Dendritic cell treated with granulocyte-macrophage colony-stimulating factor and Interleukin-4, amounts not matched to agents 40 ng/mL and 50 ng/mL, for 4 days (primary cell): ENCODE results near the gene GMCL2.

Experiments used
- H3K27ac Mint-ChIP-seq: one replicate; pipeline ENCODE4 v1.8.0; 2022; ENCODE audit warnings: mild to moderate bottlenecking, mixed read lengths
- H3K27me3 Mint-ChIP-seq: one replicate; pipeline ENCODE4 v1.8.0; 2022; ENCODE audit warnings: mild to moderate bottlenecking, mixed read lengths
- H3K36me3 Mint-ChIP-seq: one replicate; pipeline ENCODE4 v1.8.0; 2022; ENCODE audit warnings: low read depth, mixed read lengths
- H3K4me1 Mint-ChIP-seq: one replicate; pipeline ENCODE4 v1.8.0; 2022; ENCODE audit warnings: low read depth, mixed read lengths
- H3K4me3 Mint-ChIP-seq: one replicate; pipeline ENCODE4 v1.8.0; 2022; ENCODE audit warnings: mild to moderate bottlenecking, moderate library complexity, mixed read lengths
- H3K9me3 Mint-ChIP-seq: one replicate; pipeline ENCODE4 v1.8.0; 2022; ENCODE audit warnings: mixed read lengths
- intact Hi-C: fragments of 100-400 bp; cut with micrococcal nuclease; formaldehyde crosslinking; loops from one replicate; pipeline ENCODE4 v1.15.0; 2022

GMCL2 gene

DNA sequence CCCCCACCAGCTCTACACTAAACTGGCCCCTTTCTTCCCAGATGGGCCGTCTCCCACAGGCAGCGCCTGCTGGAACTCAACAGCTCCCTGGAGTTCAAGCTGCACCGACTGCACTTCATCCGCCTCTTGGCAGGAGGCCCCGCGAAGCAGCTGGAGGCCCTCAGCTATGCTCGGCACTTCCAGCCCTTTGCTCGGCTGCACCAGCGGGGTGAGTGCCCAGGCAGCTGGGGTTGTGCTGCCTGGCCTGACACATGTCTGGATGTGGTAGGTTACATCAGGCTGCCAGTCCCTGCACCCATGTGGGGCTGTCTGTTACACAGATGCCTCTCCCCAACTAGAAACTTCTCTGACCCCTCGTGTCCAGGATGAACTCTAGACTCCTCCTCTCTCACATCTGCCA is 43.3 kb downstream of the GMCL2 start:
- intact Hi-C loops: no loop called here
- H3K27me3 Mint-ChIP-seq: no peaks in the 10 kb centered on the region
- H3K27ac Mint-ChIP-seq: no peak overlapping the region
- no peak overlapping the region for H3K4me3 Mint-ChIP-seq
- H3K4me1 Mint-ChIP-seq: no peaks in the 10 kb centered on the region
- no peaks in the 10 kb centered on the region for H3K9me3 Mint-ChIP-seq
- peaks cover 100% of the 10 kb centered on the region for H3K36me3 Mint-ChIP-seq

DNA sequence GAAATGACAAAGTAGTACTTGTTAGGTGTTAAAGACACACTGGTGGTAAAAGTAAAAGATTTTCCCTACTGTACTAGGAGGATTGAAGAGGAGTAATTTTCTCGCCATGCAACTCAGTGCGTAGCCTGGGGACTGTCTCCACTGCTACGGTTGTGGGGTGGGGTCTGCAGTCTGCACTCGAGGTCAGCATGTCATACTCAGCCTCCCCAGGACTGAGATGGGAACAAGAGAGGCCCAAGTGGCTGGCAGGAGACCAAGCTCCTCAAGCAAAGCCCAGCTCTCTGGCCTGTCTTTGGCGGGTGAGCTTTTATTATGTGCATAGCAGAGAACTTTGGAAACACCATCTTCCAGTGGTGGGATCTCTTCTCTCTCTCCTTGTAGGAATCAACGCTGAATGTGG is 43.9 kb downstream of the GMCL2 start:
- H3K4me1 Mint-ChIP-seq: no peaks in the 10 kb centered on the region
- H3K27ac Mint-ChIP-seq: no peak overlapping the region
- H3K27me3 Mint-ChIP-seq: no peaks in the 10 kb centered on the region

DNA sequence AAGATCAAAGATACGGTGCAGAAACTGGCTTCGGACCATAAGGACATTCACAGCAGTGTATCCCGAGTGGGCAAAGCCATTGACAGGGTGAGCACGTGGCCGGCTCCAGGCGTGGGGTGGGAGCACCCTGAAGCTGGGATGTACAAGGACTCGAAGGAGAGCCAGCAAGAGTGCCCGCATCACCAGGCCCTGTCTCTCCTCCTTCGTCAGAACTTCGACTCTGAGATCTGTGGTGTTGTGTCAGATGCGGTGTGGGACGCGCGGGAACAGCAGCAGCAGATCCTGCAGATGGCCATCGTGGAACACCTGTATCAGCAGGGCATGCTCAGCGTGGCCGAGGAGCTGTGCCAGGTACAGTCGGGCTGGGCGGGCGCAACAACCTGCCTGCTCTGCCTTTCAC is 44.5 kb downstream of the GMCL2 start:
- Mint-ChIP-seq H3K27ac (no peak overlapping the region), H3K4me3 (no peak overlapping the region), H3K9me3 (no peaks in the 10 kb centered on the region), H3K36me3 (peaks cover 100% of the 10 kb centered on the region), H3K27me3 (no peaks in the 10 kb centered on the region), H3K4me1 (no peaks in the 10 kb centered on the region)
- intact Hi-C loops: no loop called here

More for the DNA sequence above, 43.9 kb downstream of the GMCL2 start:
- Mint-ChIP-seq H3K36me3 (peaks cover 100% of the 10 kb centered on the region), H3K4me3 (no peak overlapping the region), H3K9me3 (no peaks in the 10 kb centered on the region)
- intact Hi-C loops: no loop called here

DNA sequence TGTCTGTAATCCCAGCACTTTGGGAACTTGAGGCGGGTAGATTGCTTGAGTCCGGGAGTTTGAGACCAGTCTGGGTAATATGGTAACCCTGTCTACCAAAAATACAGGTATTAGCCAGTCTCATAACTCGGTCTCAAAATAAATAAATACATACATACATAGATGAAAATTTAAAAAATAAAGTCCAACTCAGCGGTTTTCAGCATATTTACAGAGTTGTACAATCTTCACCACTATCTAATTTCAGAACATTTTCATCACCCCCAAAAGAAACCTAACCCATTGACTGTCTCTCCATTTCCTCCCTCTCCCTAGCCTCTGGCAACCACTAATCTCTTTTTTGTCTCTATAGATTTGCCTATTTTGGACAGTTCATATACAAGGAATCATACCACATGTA is 45.6 kb downstream of the GMCL2 start:
- Mint-ChIP-seq H3K4me1 (no peaks in the 10 kb centered on the region), H3K9me3 (no peaks in the 10 kb centered on the region), H3K36me3 (peaks cover 96% of the 10 kb centered on the region), H3K27ac (no peak overlapping the region), H3K4me3 (no peak overlapping the region), H3K27me3 (no peaks in the 10 kb centered on the region)
- intact Hi-C loops: no loop called here

DNA sequence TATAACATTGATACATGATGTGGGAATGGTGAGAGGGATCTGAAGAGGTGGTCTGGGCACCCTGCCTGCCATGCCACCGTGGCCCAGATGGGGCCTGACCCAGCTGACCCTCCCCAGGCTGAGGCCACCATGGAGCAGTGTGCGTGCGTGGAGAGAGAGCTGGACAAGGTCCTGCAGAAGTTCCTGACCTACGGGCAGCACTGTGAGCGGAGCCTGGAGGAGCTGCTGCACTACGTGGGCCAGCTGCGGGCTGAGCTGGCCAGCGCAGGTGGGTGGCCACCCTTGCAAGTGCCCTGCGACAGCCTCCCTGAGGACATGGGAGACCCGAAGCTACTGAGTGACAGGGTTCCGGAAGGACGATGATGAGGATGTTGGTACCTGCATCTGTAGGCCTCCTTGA is 49.2 kb downstream of the GMCL2 start:
- Mint-ChIP-seq H3K4me3 (no peak overlapping the region), H3K27ac (no peak overlapping the region), H3K27me3 (no peaks in the 10 kb centered on the region), H3K36me3 (peaks cover 95% of the 10 kb centered on the region), H3K9me3 (no peaks in the 10 kb centered on the region), H3K4me1 (no peaks in the 10 kb centered on the region)
- intact Hi-C loops: no loop called here

DNA sequence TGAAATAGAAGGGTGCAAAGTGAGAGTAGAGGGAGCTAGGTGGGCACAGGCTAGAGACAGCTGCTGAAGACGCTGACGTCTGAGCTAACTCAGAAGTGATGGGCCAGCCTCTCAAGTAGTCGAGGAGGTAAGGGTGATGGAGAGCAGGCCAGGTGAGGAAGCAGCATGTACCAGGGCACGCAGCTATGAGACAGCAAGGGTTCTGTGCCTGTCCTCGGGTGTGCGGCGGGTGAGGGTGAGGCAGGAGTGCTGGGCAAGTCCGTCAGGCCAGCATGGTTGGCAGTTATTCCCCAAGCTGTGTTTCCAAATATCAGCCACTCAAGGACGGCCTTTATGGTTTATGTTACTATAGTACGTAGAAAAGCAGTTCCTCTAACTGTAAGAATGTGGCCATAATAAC is 50.2 kb downstream of the GMCL2 start:
- H3K4me1 Mint-ChIP-seq: peaks cover 5% of the 10 kb centered on the region
- H3K27ac Mint-ChIP-seq: no peak overlapping the region
- intact Hi-C loops: no loop called here
- no peaks in the 10 kb centered on the region for H3K9me3 Mint-ChIP-seq
- H3K4me3 Mint-ChIP-seq: no peak overlapping the region
- no peaks in the 10 kb centered on the region for H3K27me3 Mint-ChIP-seq
- H3K36me3 Mint-ChIP-seq: peaks cover 86% of the 10 kb centered on the region
